HL-60 (cell line): Measurements from ENCODE around the gene SCMH1.

Source experiments
- DNase-seq, 2 experiments: peaks; one replicate each; pipeline ENCODE4 v3.0.0-alpha.2; 2010 to 2020; ENCODE audit warnings: low read depth in 1 of 2, low spot score in 1 of 2
- H3K27ac ChIP-seq: fragments of 250-450 bp; sonication (Bioruptor Pico); replicated peaks from 2 replicates; pipeline ENCODE4 v1.5.1; 2020; ENCODE audit warnings: mild to moderate bottlenecking, moderate library complexity
- H3K27me3 ChIP-seq: fragments of 250-450 bp; sonication (Bioruptor Pico); 2 replicates; pipeline ENCODE4 v1.5.1; 2021; ENCODE audit warnings: mild to moderate bottlenecking, moderate library complexity; ENCODE audit not compliant: insufficient read depth, poor library complexity, severe bottlenecking
- H3K4me3 ChIP-seq: replicated peaks from 2 replicates; pipeline ENCODE4 v1.5.1; 2011; ENCODE audit warnings: mild to moderate bottlenecking, control low read depth, low read length; ENCODE audit not compliant: insufficient read depth
- CTCF ChIP-seq: IDR thresholded peaks from one replicate; pipeline ENCODE4 v1.5.1; 2011; ENCODE audit warnings: low read length, control low read depth, inconsistent platforms; ENCODE audit not compliant: insufficient read depth
- GABPA ChIP-seq: IDR thresholded peaks from 2 replicates; pipeline ENCODE4 v1.6.1; 2012; ENCODE audit warnings: low read depth
- POLR2AphosphoS5 ChIP-seq: IDR thresholded peaks from 2 replicates; pipeline ENCODE4 v1.6.1; 2012; ENCODE audit warnings: low read depth
- REST ChIP-seq: IDR thresholded peaks from 2 replicates; pipeline ENCODE4 v1.6.1; 2012; ENCODE audit warnings: low read depth; ENCODE audit not compliant: insufficient replicate concordance
- SPI1 ChIP-seq: IDR thresholded peaks from 2 replicates; pipeline ENCODE4 v1.6.1; 2012; ENCODE audit warnings: low read depth, mild to moderate bottlenecking, borderline replicate concordance

Gene SCMH1

GRCh38 chr1:40984531-40984930 is 257.6 kb downstream of the SCMH1 start:
- H3K27me3 ChIP-seq = no peaks in the 10 kb centered on the region
- no peak overlapping the region for H3K27ac ChIP-seq
- TF ChIP-seq POLR2AphosphoS5 (no peak), CTCF (no peak), REST (no peak), GABPA (no peak), SPI1 (no peak)
- no peak for DNase-seq
- H3K4me3 ChIP-seq = no peak overlapping the region

GRCh38 chr1:40984066-40984465 is 258.0 kb downstream of the SCMH1 start:
- no peak overlapping the region for H3K27ac ChIP-seq
- TF ChIP-seq POLR2AphosphoS5 (no peak), GABPA (no peak), REST (no peak), CTCF (no peak), SPI1 (no peak)
- no peak overlapping the region for H3K4me3 ChIP-seq
- DNase-seq = no peak
- no peaks in the 10 kb centered on the region for H3K27me3 ChIP-seq

- no peak for DNase-seq
- TF ChIP-seq SPI1 (no peak), POLR2AphosphoS5 (no peak), GABPA (no peak), REST (no peak), CTCF (no peak)
- no peak overlapping the region for H3K27ac ChIP-seq
- no peaks in the 10 kb centered on the region for H3K27me3 ChIP-seq
- no peak overlapping the region for H3K4me3 ChIP-seq
Measured at GRCh38 chr1:40983286-40983685, 258.8 kb downstream of the SCMH1 start.
